ENCODE results near the gene LYPD4.

GRCh38 chr19:41872384-41872774 lies 27.9 kb upstream of the LYPD4 start:
- TF ChIP-seq CTCF (IDR thresholded peaks at IDR 0.05) (no peak), POLR2A (IDR thresholded peaks at IDR 0.05) (no peak), POLR2AphosphoS5 (IDR thresholded peaks at IDR 0.05) (no peak)
